Endothelial cell of umbilical vein (primary cell): ENCODE measurements around the gene SRSF3.
A peak's percentile ranks its signal among the peaks of the same experiment; 100 is the strongest.

Source experiments
- EZH2 ChIP-seq: IDR thresholded peaks from 2 replicates; pipeline ENCODE4 v1.6.1; 2012; ENCODE audit warnings: borderline replicate concordance, low read depth, mild to moderate bottlenecking, moderate library complexity, low read length, inconsistent platforms; ENCODE audit not compliant: severe bottlenecking
- FOS ChIP-seq: IDR thresholded peaks from 2 replicates; pipeline ENCODE4 v1.6.1; 2011; ENCODE audit warnings: mild to moderate bottlenecking, low read length, moderate library complexity, borderline replicate concordance; ENCODE audit not compliant: insufficient read depth
- GATA2 ChIP-seq: IDR thresholded peaks from 2 replicates; pipeline ENCODE4 v1.7.0; 2011; ENCODE audit warnings: low read depth, mild to moderate bottlenecking, moderate library complexity, mixed read lengths, low read length; ENCODE audit not compliant: insufficient read length, insufficient read depth
- JUN ChIP-seq: IDR thresholded peaks from 2 replicates; pipeline ENCODE4 v1.6.1; 2011; ENCODE audit warnings: borderline replicate concordance, low read depth; ENCODE audit not compliant: insufficient read length, insufficient read depth
- MAX ChIP-seq: IDR thresholded peaks from 2 replicates; pipeline ENCODE4 v1.6.1; 2011; ENCODE audit not compliant: insufficient read depth, insufficient read length
- MYC ChIP-seq: IDR thresholded peaks from one replicate; pipeline ENCODE4 v1.6.1; 2011; ENCODE audit warnings: mild to moderate bottlenecking, low read depth, low read length
- POLR2A ChIP-seq: IDR thresholded peaks from 2 replicates; pipeline ENCODE4 v1.6.1; 2012; ENCODE audit warnings: low read depth, mild to moderate bottlenecking, control low read depth, low read length
- POLR2AphosphoS5 ChIP-seq: IDR thresholded peaks from 2 replicates; pipeline ENCODE4 v1.6.1; 2012; ENCODE audit warnings: low read depth, mild to moderate bottlenecking, control low read depth, low read length, moderate library complexity; ENCODE audit not compliant: insufficient read depth
- TF ChIP-seq, protein P1 (sequence below), 2 donors: IDR thresholded peaks; 1 replicate in 1 of 2; 2 replicates in 1 of 2; pipeline ENCODE4 v1.5.1; 2011; ENCODE audit warnings: low read length in 2 of 2, mild to moderate bottlenecking in 2 of 2, moderate library complexity in 2 of 2, control low read depth in 1 of 2, inconsistent platforms in 1 of 2, low read depth in 1 of 2; ENCODE audit not compliant: insufficient read depth in 1 of 2; ENCODE audit errors: extremely low read depth in 1 of 2

DNA sequence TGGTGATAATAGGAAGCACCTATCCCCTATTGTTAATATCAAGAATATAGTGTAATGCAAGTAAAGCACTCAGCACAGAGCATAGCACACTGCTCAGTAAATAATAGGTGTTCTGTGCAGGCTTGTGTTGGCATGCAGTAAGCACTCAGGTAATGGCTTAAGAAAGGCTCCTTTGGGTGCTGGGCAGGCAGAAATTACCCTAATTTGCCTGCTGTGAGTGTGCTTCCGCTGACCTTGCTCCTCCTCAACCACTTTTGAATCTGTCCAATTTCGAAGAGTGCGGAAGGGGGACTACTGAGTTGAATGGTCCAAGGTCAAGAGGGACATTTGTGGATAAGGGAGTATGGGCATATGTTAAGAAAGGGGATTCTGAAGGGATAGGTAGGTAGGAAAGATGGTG lies 15.4 kb downstream of the SRSF3 start:
- TF ChIP-seq EZH2, result no peak
- no peak for TF ChIP-seq MAX
- TF ChIP-seq, protein P1, sequence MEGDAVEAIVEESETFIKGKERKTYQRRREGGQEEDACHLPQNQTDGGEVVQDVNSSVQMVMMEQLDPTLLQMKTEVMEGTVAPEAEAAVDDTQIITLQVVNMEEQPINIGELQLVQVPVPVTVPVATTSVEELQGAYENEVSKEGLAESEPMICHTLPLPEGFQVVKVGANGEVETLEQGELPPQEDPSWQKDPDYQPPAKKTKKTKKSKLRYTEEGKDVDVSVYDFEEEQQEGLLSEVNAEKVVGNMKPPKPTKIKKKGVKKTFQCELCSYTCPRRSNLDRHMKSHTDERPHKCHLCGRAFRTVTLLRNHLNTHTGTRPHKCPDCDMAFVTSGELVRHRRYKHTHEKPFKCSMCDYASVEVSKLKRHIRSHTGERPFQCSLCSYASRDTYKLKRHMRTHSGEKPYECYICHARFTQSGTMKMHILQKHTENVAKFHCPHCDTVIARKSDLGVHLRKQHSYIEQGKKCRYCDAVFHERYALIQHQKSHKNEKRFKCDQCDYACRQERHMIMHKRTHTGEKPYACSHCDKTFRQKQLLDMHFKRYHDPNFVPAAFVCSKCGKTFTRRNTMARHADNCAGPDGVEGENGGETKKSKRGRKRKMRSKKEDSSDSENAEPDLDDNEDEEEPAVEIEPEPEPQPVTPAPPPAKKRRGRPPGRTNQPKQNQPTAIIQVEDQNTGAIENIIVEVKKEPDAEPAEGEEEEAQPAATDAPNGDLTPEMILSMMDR (IDR thresholded peaks at IDR 0.05; ENCODE audit: extremely low read depth in 1 of 2, insufficient read depth in 1 of 2, low read depth in 1 of 2, low read length in 2 of 2), result no peak
- peak; percentile 2 for TF ChIP-seq POLR2A
- TF ChIP-seq GATA2, result no peak
- no peak for TF ChIP-seq FOS
- TF ChIP-seq POLR2AphosphoS5, result no peak
- no peak for TF ChIP-seq JUN
- TF ChIP-seq MYC, result no peak
